SK-N-SH treated with all-trans-retinoic acid at 6 μM for 48 hours (cell line): ENCODE data around the gene ACSBG1.

Source experiments
- ATAC-seq: fragments of 200-7000 bp; cut with Tn5 transposase; 3 replicates; pipeline ENCODE4 v1.9.1; 2020; ENCODE audit warnings: mild to moderate bottlenecking, moderate library complexity
- BACH2 ChIP-seq: fragments of 250-450 bp; sonication (Bioruptor Pico); IDR thresholded peaks from 2 replicates; pipeline ENCODE4 v1.9.0; 2021; ENCODE audit warnings: mild to moderate bottlenecking, borderline replicate concordance
- CREB5 ChIP-seq: fragments of 250-450 bp; sonication (Bioruptor Pico); IDR thresholded peaks from 2 replicates; pipeline ENCODE4 v1.5.1; 2020; ENCODE audit warnings: low read depth, mild to moderate bottlenecking, moderate library complexity
- CSDC2 ChIP-seq: fragments of 250-450 bp; sonication (Bioruptor Pico); IDR thresholded peaks from 2 replicates; pipeline ENCODE4 v1.5.0; 2020; ENCODE audit warnings: mild to moderate bottlenecking, moderate library complexity
- CSRNP3 ChIP-seq: fragments of 250-450 bp; sonication (Bioruptor Pico); IDR thresholded peaks from 2 replicates; pipeline ENCODE4 v1.5.1; 2021; ENCODE audit warnings: mild to moderate bottlenecking, moderate library complexity
- ESRRG ChIP-seq: fragments of 250-450 bp; sonication (Bioruptor Pico); IDR thresholded peaks from 2 replicates; pipeline ENCODE4 v1.6.1; 2021; ENCODE audit warnings: mild to moderate bottlenecking
- GLIS3 ChIP-seq: fragments of 250-450 bp; sonication (Bioruptor Pico); IDR thresholded peaks from 2 replicates; pipeline ENCODE4 v1.5.0; 2020; ENCODE audit warnings: mild to moderate bottlenecking, moderate library complexity
- ISL1 ChIP-seq: fragments of 250-450 bp; sonication (Bioruptor Pico); IDR thresholded peaks from 2 replicates; pipeline ENCODE4 v2.1.2; 2022; ENCODE audit warnings: mild to moderate bottlenecking, moderate library complexity
- OSR1 ChIP-seq: fragments of 250-450 bp; sonication (Bioruptor Pico); IDR thresholded peaks from 2 replicates; pipeline ENCODE4 v1.8.0; 2022; ENCODE audit warnings: moderate library complexity, mild to moderate bottlenecking, inconsistent platforms
- PATZ1 ChIP-seq: fragments of 250-450 bp; sonication (Bioruptor Pico); IDR thresholded peaks from 2 replicates; pipeline ENCODE4 v1.8.0; 2020; ENCODE audit warnings: mild to moderate bottlenecking, moderate library complexity, borderline replicate concordance
- POU6F1 ChIP-seq: fragments of 250-450 bp; sonication (Bioruptor Pico); IDR thresholded peaks from 2 replicates; pipeline ENCODE4 v1.8.0; 2021; ENCODE audit warnings: low read depth, mild to moderate bottlenecking, moderate library complexity, borderline replicate concordance
- PPARA ChIP-seq: fragments of 250-450 bp; sonication (Bioruptor Pico); IDR thresholded peaks from 2 replicates; pipeline ENCODE4 v1.5.0; 2020; ENCODE audit warnings: mild to moderate bottlenecking, borderline replicate concordance
- RARB ChIP-seq: fragments of 250-450 bp; sonication (Bioruptor Pico); IDR thresholded peaks from 2 replicates; pipeline ENCODE4 v1.8.0; 2021; ENCODE audit warnings: mild to moderate bottlenecking, moderate library complexity
- SNAI2 ChIP-seq: fragments of 250-450 bp; sonication (Bioruptor Pico); IDR thresholded peaks from 2 replicates; pipeline ENCODE4 v1.5.0; 2020; ENCODE audit warnings: mild to moderate bottlenecking, moderate library complexity
- TCF4 ChIP-seq: fragments of 250-450 bp; sonication (Bioruptor Pico); IDR thresholded peaks from 2 replicates; pipeline ENCODE4 v1.8.0; 2021; ENCODE audit warnings: mild to moderate bottlenecking, moderate library complexity, borderline replicate concordance
- ZFP3 ChIP-seq: fragments of 250-450 bp; sonication (Bioruptor Pico); IDR thresholded peaks from 2 replicates; pipeline ENCODE4 v1.5.0; 2020; ENCODE audit warnings: mild to moderate bottlenecking, moderate library complexity
- ZFP30 ChIP-seq: fragments of 450-650 bp; formaldehyde crosslinking; IDR thresholded peaks from 2 replicates; pipeline ENCODE4 v1.5.0; 2022; ENCODE audit warnings: mild to moderate bottlenecking, moderate library complexity
- ZNF565 ChIP-seq: fragments of 450-650 bp; formaldehyde crosslinking; conservative IDR thresholded peaks from 2 replicates; pipeline ENCODE4 v1.5.0; 2020; ENCODE audit warnings: low read depth, mild to moderate bottlenecking, moderate library complexity
- ZNF70 ChIP-seq: fragments of 450-650 bp; formaldehyde crosslinking; IDR thresholded peaks from 2 replicates; pipeline ENCODE4 v1.5.0; 2020; ENCODE audit warnings: mild to moderate bottlenecking, moderate library complexity
- ZNF8 ChIP-seq: fragments of 450-650 bp; formaldehyde crosslinking; IDR thresholded peaks from 2 replicates; pipeline ENCODE4 v1.5.0; 2020; ENCODE audit warnings: mild to moderate bottlenecking, moderate library complexity

Gene ACSBG1

GRCh38 chr15:78129077-78129750, 105.2 kb downstream of the ACSBG1 start:
- peak; percentile 35 for ATAC-seq
- no peak for TF ChIP-seq ISL1 (CRISPR knock-in tag)
- no peak for TF ChIP-seq ESRRG (CRISPR knock-in tag)
- TF ChIP-seq SNAI2 = no peak
- TF ChIP-seq POU6F1 (CRISPR knock-in tag) = no peak
- TF ChIP-seq ZNF8 (CRISPR knock-in tag) = no peak
- TF ChIP-seq ZFP3 (CRISPR knock-in tag) = no peak
- TF ChIP-seq PPARA (CRISPR knock-in tag) = no peak
- TF ChIP-seq OSR1 (CRISPR knock-in tag) = no peak

GRCh38 chr15:78127882-78128281, 106.5 kb downstream of the ACSBG1 start:
- ATAC-seq = no peak
- TF ChIP-seq PATZ1 (CRISPR knock-in tag) = no peak
- TF ChIP-seq PPARA (CRISPR knock-in tag) = no peak
- TF ChIP-seq CSDC2 = no peak
- TF ChIP-seq ZFP3 (CRISPR knock-in tag) = no peak
- TF ChIP-seq ZNF565 (CRISPR knock-in tag) = no peak
- no peak for TF ChIP-seq POU6F1 (CRISPR knock-in tag)
- TF ChIP-seq TCF4 (CRISPR knock-in tag) = no peak
- TF ChIP-seq RARB (CRISPR knock-in tag) = no peak
- no peak for TF ChIP-seq GLIS3 (CRISPR knock-in tag)
- TF ChIP-seq ZNF70 (CRISPR knock-in tag) = no peak
- no peak for TF ChIP-seq CREB5 (CRISPR knock-in tag)
- TF ChIP-seq ZFP30 (CRISPR knock-in tag) = no peak
- no peak for TF ChIP-seq SNAI2
- TF ChIP-seq ISL1 (CRISPR knock-in tag) = no peak
- no peak for TF ChIP-seq ESRRG (CRISPR knock-in tag)
- TF ChIP-seq BACH2 (CRISPR knock-in tag) = no peak

GRCh38 chr15:78125267-78125666, 109.1 kb downstream of the ACSBG1 start:
- TF ChIP-seq CSRNP3 (no peak), ZNF565 (CRISPR knock-in tag) (no peak), PPARA (CRISPR knock-in tag) (no peak), PATZ1 (CRISPR knock-in tag) (no peak), ISL1 (CRISPR knock-in tag) (no peak), ZFP3 (CRISPR knock-in tag) (no peak), RARB (CRISPR knock-in tag) (no peak)
- TF ChIP-seq, all 23 proteins: peak for 0
- ATAC-seq = no peak
